SH-SY5Y (cell line): ENCODE measurements around the gene C11orf71.

Source experiments
- GATA2 ChIP-seq: IDR thresholded peaks from 2 replicates; pipeline ENCODE4 v1.6.1; 2011; ENCODE audit warnings: mild to moderate bottlenecking, low read depth, low read length
- GATA3 ChIP-seq: IDR thresholded peaks from 2 replicates; pipeline ENCODE4 v1.6.1; 2011; ENCODE audit warnings: low read depth, mild to moderate bottlenecking, low read length, moderate library complexity

- no peak for TF ChIP-seq GATA2
- no peak for TF ChIP-seq GATA3
Measured at GRCh38 chr11:114432893-114433292, 32.6 kb upstream of the C11orf71 start.
